Gastroesophageal sphincter (tissue), 3 donors: ENCODE results near the gene OR6C68.
"Not testable (repeated sequence)": the region's sequence is repeated elsewhere in the genome, so short reads cannot be mapped to it uniquely, and the experiment has no call there.

Experiments
- CTCF ChIP-seq, 4 experiments: fragments of 200-600 bp in 2 of 4; fragments of 450-650 bp in 2 of 4; sonication (generic) in 1 of 4; IDR thresholded peaks; one replicate each; pipeline ENCODE4 v1.5.1; 2017 to 2019; ENCODE audit warnings: antibody characterized with exemption in 4 of 4, mild to moderate bottlenecking in 2 of 4, moderate library complexity in 2 of 4
- EP300 ChIP-seq: sonication (generic); formaldehyde crosslinking; IDR thresholded peaks from one replicate; pipeline ENCODE4 v1.6.1; 2017; ENCODE audit warnings: antibody characterized with exemption, mild to moderate bottlenecking
- POLR2A ChIP-seq, 2 donors: fragments of 450-650 bp; IDR thresholded peaks; one replicate each; pipeline ENCODE4 v1.6.1; 2017; ENCODE audit warnings: antibody characterized with exemption in 2 of 2, mild to moderate bottlenecking in 2 of 2, moderate library complexity in 1 of 2
- POLR2AphosphoS5 ChIP-seq: sonication (generic); formaldehyde crosslinking; IDR thresholded peaks from one replicate; pipeline ENCODE4 v1.6.1; 2017; ENCODE audit warnings: antibody characterized with exemption

GRCh38 chr12:55479136-55479535, 13.0 kb upstream of the OR6C68 start:
- not testable (repeated sequence) for TF ChIP-seq CTCF (IDR thresholded peaks at IDR 0.05); EP300; POLR2AphosphoS5; POLR2A (IDR thresholded peaks at IDR 0.05)
